HepG2 (cell line): ENCODE results near the gene SLC7A10. TPM values are rescaled to one million over a fixed set of nuclear protein-coding genes. Genes with fewer than 3 reads are reported as not detected.

Experiments used
- BHLHE40 ChIP-seq: IDR thresholded peaks from 2 replicates; pipeline ENCODE4 v1.6.1; 2011; ENCODE audit warnings: low read length, improper control_type of control experiment
- ELF1 ChIP-seq: sonication (generic); formaldehyde crosslinking; IDR thresholded peaks from 2 replicates; pipeline ENCODE4 v1.4.0; 2020; ENCODE audit warnings: missing genetic modification reagents
- GABPA ChIP-seq, 2 experiments: IDR thresholded peaks; 2 replicates each; pipeline ENCODE4 v1.6.1; 2011 to 2016; ENCODE audit warnings: low read depth in 2 of 2, low read length in 1 of 2, missing biosample characterization in 1 of 2, missing genetic modification characterization in 1 of 2
- HNF4A ChIP-seq: sonication (generic); formaldehyde crosslinking; IDR thresholded peaks from 2 replicates; pipeline ENCODE4 v1.4.0; 2020; ENCODE audit warnings: missing genetic modification reagents
- HNRNPLL ChIP-seq: fragments of 200-400 bp; formaldehyde crosslinking; IDR thresholded peaks from 2 replicates; pipeline ENCODE4 v1.6.1; 2017; ENCODE audit warnings: mild to moderate bottlenecking, low read depth, low read length; ENCODE audit not compliant: poor library complexity, severe bottlenecking
- KDM3A ChIP-seq: IDR thresholded peaks from 2 replicates; pipeline ENCODE4 v1.6.1; 2018; ENCODE audit warnings: low read depth, missing compliant biosample characterization
- SALL2 ChIP-seq: sonication (generic); formaldehyde crosslinking; IDR thresholded peaks from 2 replicates; pipeline ENCODE4 v1.8.1; 2023; ENCODE audit warnings: mild to moderate bottlenecking, missing genetic modification reagents, inconsistent platforms
- THAP11 ChIP-seq: IDR thresholded peaks from 2 replicates; pipeline ENCODE4 v1.6.1; 2016; ENCODE audit warnings: missing biosample characterization, missing genetic modification reagents
- ZBTB38 ChIP-seq: sonication (generic); formaldehyde crosslinking; IDR thresholded peaks from 2 replicates; pipeline ENCODE4 v1.5.1; 2020; ENCODE audit warnings: mild to moderate bottlenecking, missing genetic modification reagents
- ZFP1 ChIP-seq: IDR thresholded peaks from 2 replicates; pipeline ENCODE4 v1.6.1; 2016
- ZFP62 ChIP-seq: sonication (generic); formaldehyde crosslinking; IDR thresholded peaks from 2 replicates; pipeline ENCODE4 v1.4.0; 2020; ENCODE audit warnings: missing genetic modification reagents
- ZFP91 ChIP-seq: sonication (generic); formaldehyde crosslinking; IDR thresholded peaks from 2 replicates; pipeline ENCODE4 v1.9.0; 2022; ENCODE audit warnings: missing genetic modification reagents, mild to moderate bottlenecking, borderline replicate concordance
- ZNF12 ChIP-seq: sonication (generic); formaldehyde crosslinking; IDR thresholded peaks from 2 replicates; pipeline ENCODE4 v1.5.0; 2020; ENCODE audit warnings: missing genetic modification reagents
- ZNF280D ChIP-seq: sonication (generic); formaldehyde crosslinking; IDR thresholded peaks from 2 replicates; pipeline ENCODE4 v1.5.1; 2020; ENCODE audit warnings: mild to moderate bottlenecking, missing genetic modification reagents
- ZNF335 ChIP-seq: sonication (generic); formaldehyde crosslinking; IDR thresholded peaks from 2 replicates; pipeline ENCODE4 v1.4.0; 2020; ENCODE audit warnings: missing genetic modification reagents
- ZNF501 ChIP-seq: sonication (generic); formaldehyde crosslinking; IDR thresholded peaks from 2 replicates; pipeline ENCODE4 v1.5.1; 2020; ENCODE audit warnings: mild to moderate bottlenecking, moderate library complexity, missing genetic modification reagents
- ZNF512 ChIP-seq: sonication (generic); formaldehyde crosslinking; IDR thresholded peaks from 2 replicates; pipeline ENCODE4 v1.4.0; 2020; ENCODE audit warnings: mild to moderate bottlenecking, missing genetic modification reagents
- ZNF543 ChIP-seq: sonication (generic); formaldehyde crosslinking; IDR thresholded peaks from 2 replicates; pipeline ENCODE4 v1.4.0; 2020; ENCODE audit warnings: mild to moderate bottlenecking, missing genetic modification reagents
- ZNF550 ChIP-seq: sonication (generic); formaldehyde crosslinking; IDR thresholded peaks from 2 replicates; pipeline ENCODE4 v1.4.0; 2020; ENCODE audit warnings: mild to moderate bottlenecking, missing genetic modification reagents, borderline replicate concordance
- ZNF775 ChIP-seq: sonication (generic); formaldehyde crosslinking; IDR thresholded peaks from 2 replicates; pipeline ENCODE4 v1.4.0; 2020; ENCODE audit warnings: missing genetic modification reagents, mild to moderate bottlenecking, moderate library complexity, borderline replicate concordance
- ZNF780A ChIP-seq: sonication (generic); formaldehyde crosslinking; IDR thresholded peaks from 2 replicates; pipeline ENCODE4 v1.8.0; 2022; ENCODE audit warnings: mild to moderate bottlenecking, missing genetic modification reagents, moderate library complexity
- polyA plus RNA-seq, 8 experiments: library from polyadenylated mRNA; depleted of rRNA in 3 of 8; stranded (reverse) in 7 of 8; unstranded in 1 of 8; fragments of >200 nt; fragmentation: Illumina TruSeq in 4 of 8; extraction: Trizol in 4 of 8; gene quantifications; 2 replicates each; pipeline versions ENCODE4 v1.2.1 to v1.2.3, GENCODE V29; 2011 to 2016; ENCODE audit warnings: low read depth in 4 of 8, missing spikeins in 1 of 8, mixed read lengths in 1 of 8; ENCODE audit not compliant: insufficient read depth in 1 of 8
- total RNA-seq, 5 experiments: library from RNA; depleted of rRNA; stranded (reverse); fragments of >200 nt; fragmentation: Illumina TruSeq; extraction: Trizol; gene quantifications; 2 replicates each; pipeline ENCODE4 v1.2.3, GENCODE V29; 2016; ENCODE audit warnings: low read depth in 1 of 5

Gene SLC7A10
- total and polyA plus RNA-seq, 2 of the 13 experiments (the other 11 are each of a cell fraction or from before 2014, with no cell fraction given): 1.1 to 2.2 TPM

GRCh38 chr19:33248954-33249613 lies 23.4 kb upstream of the SLC7A10 start (continued):
- TF ChIP-seq ZFP91 (CRISPR knock-in tag) (peak; percentile 31; the same call in 1 of the 2 replicates), HNRNPLL (peak; percentile 55), ZBTB38 (CRISPR knock-in tag) (0 out of 2 replicates have a peak, but pooled peaks have one; percentile 18), ZNF775 (CRISPR knock-in tag) (no peak), HNF4A (CRISPR knock-in tag) (peak; percentile 23; the same call in 1 of the 2 replicates), ELF1 (CRISPR knock-in tag) (no peak), SALL2 (0 out of 2 replicates have a peak, but pooled peaks have one; percentile 56), ZNF501 (peak; percentile 50; the same call in 1 of the 2 replicates), ZNF543 (no peak; the same call in 1 of the 2 replicates), GABPA (IDR thresholded peaks at IDR 0.05; ENCODE audit: low read depth, low read length) (no peak), GABPA (CRISPR knock-in tag; IDR thresholded peaks at IDR 0.05; ENCODE audit: low read depth) (no peak), ZNF512 (CRISPR knock-in tag) (no peak), KDM3A (CRISPR knock-in tag) (no peak), BHLHE40 (no peak), ZNF12 (no peak), ZFP62 (CRISPR knock-in tag) (no peak), ZNF780A (CRISPR knock-in tag) (no peak), ZNF335 (CRISPR knock-in tag) (no peak), ZNF280D (CRISPR knock-in tag) (0 out of 2 replicates have a peak, but pooled peaks have one; percentile 6), ZNF550 (CRISPR knock-in tag) (no peak), ZFP1 (CRISPR knock-in tag) (no peak), THAP11 (CRISPR knock-in tag) (no peak)
